Measurements from ENCODE around the gene CCDC116.
"Not testable (repeated sequence)": the region's sequence is repeated elsewhere in the genome, so short reads cannot be mapped to it uniquely, and the experiment has no call there.

Gene CCDC116

GRCh38 chr22:21590809-21591641 lies 41.5 kb upstream of the CCDC116 start:
- DNase-seq (ENCODE audit: low read depth, low spot score) = no peak
- no peak for TF ChIP-seq CTCF (IDR thresholded peaks at IDR 0.05; ENCODE audit: low read depth, low read length)
- in situ Hi-C loops (cut with HindIII; ENCODE audit: low sequenced_read_pairs) = no loop called here
- no peak overlapping the region for H3K4me3 ChIP-seq (ENCODE audit: low read depth, low read length)

- TF ChIP-seq CTCF (IDR thresholded peaks at IDR 0.05; ENCODE audit: low read depth, low read length) = no peak
- no peak overlapping the region for H3K4me3 ChIP-seq (ENCODE audit: low read depth, low read length)
- no peak for DNase-seq (ENCODE audit: low read depth, low spot score)
- in situ Hi-C loops (cut with HindIII; ENCODE audit: low sequenced_read_pairs) = no loop called here
Observed at GRCh38 chr22:21591695-21592094, 40.9 kb upstream of the CCDC116 start.

GRCh38 chr22:21592422-21592821 lies 40.1 kb upstream of the CCDC116 start:
- no peak overlapping the region for H3K4me3 ChIP-seq (ENCODE audit: low read depth, low read length)
- no peak for DNase-seq (ENCODE audit: low read depth, low spot score)
- in situ Hi-C loops (cut with HindIII; ENCODE audit: low sequenced_read_pairs) = no loop called here
- no peak for TF ChIP-seq CTCF (IDR thresholded peaks at IDR 0.05; ENCODE audit: low read depth, low read length)

GRCh38 chr22:21593406-21594232 lies 38.9 kb upstream of the CCDC116 start:
- in situ Hi-C loops (cut with HindIII; ENCODE audit: low sequenced_read_pairs) = no loop called here
- TF ChIP-seq CTCF (IDR thresholded peaks at IDR 0.05; ENCODE audit: low read depth, low read length) = peak; percentile 39
- no peak for DNase-seq (ENCODE audit: low read depth, low spot score)
- H3K4me3 ChIP-seq (ENCODE audit: low read depth, low read length) = no peak overlapping the region

GRCh38 chr22:21594865-21595452 lies 37.6 kb upstream of the CCDC116 start:
- H3K4me3 ChIP-seq (ENCODE audit: low read depth, low read length) = no peak overlapping the region
- TF ChIP-seq CTCF (IDR thresholded peaks at IDR 0.05; ENCODE audit: low read depth, low read length) = no peak
- in situ Hi-C loops (cut with HindIII; ENCODE audit: low sequenced_read_pairs) = no loop called here
- DNase-seq (ENCODE audit: low read depth, low spot score) = no peak

- DNase-seq (ENCODE audit: low read depth, low spot score); in situ Hi-C loops (cut with HindIII; ENCODE audit: low sequenced_read_pairs); H3K4me3 ChIP-seq (ENCODE audit: low read depth, low read length): not testable (repeated sequence)
Observed at GRCh38 chr22:21596356-21597135, 36.0 kb upstream of the CCDC116 start.

Data from astrocyte of the spinal cord (primary cell).